Body of pancreas (tissue), 4 donors: ENCODE measurements around the gene SCN8A. TPM values are rescaled to one million over a fixed set of nuclear protein-coding genes. Genes with fewer than 3 reads are reported as not detected.
"Not testable (repeated sequence)": the region's sequence is repeated elsewhere in the genome, so short reads cannot be mapped to it uniquely, and the experiment has no call there.

Source experiments
- ATAC-seq: fragments of 150-250 bp; one replicate; pipeline ENCODE4 v1.9.1; 2016
- DNase-seq, 4 donors: peaks; one replicate each; pipeline ENCODE4 v3.0.0-alpha.2; 2019
- H3K27ac ChIP-seq, 4 donors: fragments of 200-600 bp; sonication (generic); 1 replicate in 3 of 4; 2 replicates in 1 of 4; pipeline versions ENCODE4 v1.5.1 to v1.6.1; 2016 to 2019; ENCODE audit warnings: mild to moderate bottlenecking in 1 of 4, mixed read lengths in 1 of 4, moderate library complexity in 1 of 4
- H3K27me3 ChIP-seq, 2 donors: fragments of 200-600 bp; sonication (generic); one replicate each; pipeline ENCODE4 v1.6.0; 2016; ENCODE audit warnings: mild to moderate bottlenecking in 1 of 2
- H3K36me3 ChIP-seq, 2 donors: fragments of 200-600 bp; sonication (generic); replicated peaks in 1 of 2; 2 replicates each; pipeline ENCODE4 v1.5.1; 2016; ENCODE audit warnings: low read depth in 2 of 2; ENCODE audit not compliant: insufficient read depth in 1 of 2
- H3K4me1 ChIP-seq: fragments of 200-600 bp; sonication (generic); one replicate; pipeline ENCODE4 v1.6.0; 2016
- H3K4me3 ChIP-seq, 2 donors: fragments of 200-600 bp; sonication (generic); 1 replicate in 1 of 2; 2 replicates in 1 of 2; pipeline ENCODE4 v1.5.1; 2016 to 2019
- H3K9me3 ChIP-seq, 3 donors: fragments of 200-600 bp; sonication (generic); 1 replicate in 2 of 3; 2 replicates in 1 of 3; pipeline ENCODE4 v1.5.1; 2016
- CTCF ChIP-seq, 7 experiments: fragments of 450-650 bp in 4 of 7; fragments of 200-600 bp in 3 of 7; sonication (generic) in 3 of 7; IDR thresholded peaks; one replicate each; pipeline ENCODE4 v1.5.1; 2016 to 2019; ENCODE audit warnings: antibody characterized with exemption in 7 of 7
- POLR2A ChIP-seq, 3 donors: fragments of 450-650 bp; IDR thresholded peaks; one replicate each; pipeline ENCODE4 v1.6.1; 2016; ENCODE audit warnings: antibody characterized with exemption in 3 of 3, mild to moderate bottlenecking in 2 of 3
- WGBS, 2 donors: methylation state at CpG; one replicate each; pipeline ENCODE4 v1.1.5; 2017; 5-methylcytosine and 5-hydroxymethylcytosine counted together
- intact Hi-C: fragments of 100-400 bp; cut with DNase I; formaldehyde crosslinking; loops from one replicate; pipeline ENCODE4 v1.15.1; 2023
- total RNA-seq, 2 donors: library from RNA; depleted of rRNA; stranded (reverse); fragments of >200 nt; gene quantifications; one replicate each; pipeline ENCODE4 v1.1.0, GENCODE V29; 2016

Gene SCN8A
- total RNA-seq, 2 donors from 2014 or later, result 4.9 to 11.2 TPM

- intact Hi-C loops, result no loop called here
- no peaks in the 10 kb centered on the region for H3K36me3 ChIP-seq
- H3K9me3 ChIP-seq, result no peaks in the 10 kb centered on the region
- ATAC-seq (no peak), DNase-seq (no peak)
- 83 to 85% methylated on average over 2 of the region's 2 CpGs for WGBS, 2 donors
- no peak overlapping the region for H3K27ac ChIP-seq
- no peak overlapping the region for H3K4me3 ChIP-seq
- H3K4me1 ChIP-seq, result no peaks in the 10 kb centered on the region
- TF ChIP-seq POLR2A (IDR thresholded peaks at IDR 0.05) (no peak), CTCF (IDR thresholded peaks at IDR 0.05) (no peak)
- H3K27me3 ChIP-seq, result no peaks in the 10 kb centered on the region
Observed at GRCh38 chr12:51785906-51786305, 194.9 kb downstream of the SCN8A start.

- no peak for TF ChIP-seq POLR2A (IDR thresholded peaks at IDR 0.05)
- TF ChIP-seq CTCF (IDR thresholded peaks at IDR 0.05), result no peak
- DNase-seq (no peak), ATAC-seq (no peak)
- Histone ChIP-seq H3K27ac (no peak overlapping the region), H3K36me3 (no peaks in the 10 kb centered on the region), H3K4me1 (no peaks in the 10 kb centered on the region), H3K9me3 (no peaks in the 10 kb centered on the region), H3K27me3 (no peaks in the 10 kb centered on the region), H3K4me3 (no peak overlapping the region)
- intact Hi-C loops, result no loop called here
- 78 to 89% methylated on average over 6 of the region's 6 CpGs for WGBS, 2 donors
Observed at GRCh38 chr12:51788876-51789275, 197.8 kb downstream of the SCN8A start.

GRCh38 chr12:51792417-51792816 lies 201.4 kb downstream of the SCN8A start:
- intact Hi-C loops, result no loop called here
- no peaks in the 10 kb centered on the region for H3K9me3 ChIP-seq
- H3K27me3 ChIP-seq, result no peaks in the 10 kb centered on the region
- H3K4me1 ChIP-seq, result no peaks in the 10 kb centered on the region
- no peak for ATAC-seq
- no peak for DNase-seq
- no peak overlapping the region for H3K4me3 ChIP-seq
- 83 to 96% methylated on average over 5 of the region's 5 CpGs for WGBS, 2 donors
- no peak overlapping the region for H3K27ac ChIP-seq
- TF ChIP-seq POLR2A (IDR thresholded peaks at IDR 0.05) (no peak), CTCF (IDR thresholded peaks at IDR 0.05) (no peak)
- H3K36me3 ChIP-seq, result peaks cover 0 to 2% of the 10 kb centered on the region in 2 donors

- peaks cover 0 to 2% of the 10 kb centered on the region in 2 donors for H3K36me3 ChIP-seq
- DNase-seq, result no peak
- no peak overlapping the region for H3K27ac ChIP-seq
- no peaks in the 10 kb centered on the region for H3K27me3 ChIP-seq
- intact Hi-C loops, result no loop called here
- H3K4me1 ChIP-seq, result no peaks in the 10 kb centered on the region
- H3K9me3 ChIP-seq, result no peaks in the 10 kb centered on the region
- WGBS, 2 donors, result 93 to 100% methylated on average over 1 of the region's 1 CpG
- H3K4me3 ChIP-seq, result no peak overlapping the region
- ATAC-seq, result no peak
- TF ChIP-seq CTCF (IDR thresholded peaks at IDR 0.05), result no peak
- TF ChIP-seq POLR2A (IDR thresholded peaks at IDR 0.05), result no peak
Observed at GRCh38 chr12:51793201-51793600, 202.2 kb downstream of the SCN8A start.

GRCh38 chr12:51797301-51797700 lies 206.3 kb downstream of the SCN8A start:
- Histone ChIP-seq H3K27ac (no peak overlapping the region), H3K4me3 (no peak overlapping the region), H3K4me1 (no peaks in the 10 kb centered on the region), H3K9me3 (no peaks in the 10 kb centered on the region), H3K27me3 (no peaks in the 10 kb centered on the region), H3K36me3 (peaks cover 0 to 2% of the 10 kb centered on the region in 2 donors)
- intact Hi-C loops, result no loop called here
- DNase-seq (no peak), ATAC-seq (no peak)
- WGBS, 2 donors, result 85 to 92% methylated on average over 6 of the region's 6 CpGs
- TF ChIP-seq POLR2A (IDR thresholded peaks at IDR 0.05) (no peak), CTCF (IDR thresholded peaks at IDR 0.05) (no peak)

- H3K9me3 ChIP-seq, H3K27ac ChIP-seq, H3K36me3 ChIP-seq, H3K4me3 ChIP-seq, H3K4me1 ChIP-seq, DNase-seq, intact Hi-C loops, ATAC-seq, H3K27me3 ChIP-seq: not testable (repeated sequence)
- 92 to 98% methylated on average over 4 of the region's 4 CpGs for WGBS, 2 donors
Observed at GRCh38 chr12:51798051-51798450, 207.0 kb downstream of the SCN8A start.
